Activated T-cell treated with anti-CD3 and anti-CD28 coated beads for 1 hour (primary cell): ENCODE measurements around the gene OR56A3.
"Not testable (repeated sequence)": the region's sequence is repeated elsewhere in the genome, so short reads cannot be mapped to it uniquely, and the experiment has no call there.

Experiments
- DNase-seq: peaks from one replicate; pipeline ENCODE4 v3.0.0-alpha.2; 2020; ENCODE audit warnings: low read depth

Gene OR56A3, protein sequence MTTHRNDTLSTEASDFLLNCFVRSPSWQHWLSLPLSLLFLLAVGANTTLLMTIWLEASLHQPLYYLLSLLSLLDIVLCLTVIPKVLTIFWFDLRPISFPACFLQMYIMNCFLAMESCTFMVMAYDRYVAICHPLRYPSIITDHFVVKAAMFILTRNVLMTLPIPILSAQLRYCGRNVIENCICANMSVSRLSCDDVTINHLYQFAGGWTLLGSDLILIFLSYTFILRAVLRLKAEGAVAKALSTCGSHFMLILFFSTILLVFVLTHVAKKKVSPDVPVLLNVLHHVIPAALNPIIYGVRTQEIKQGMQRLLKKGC

DNA sequence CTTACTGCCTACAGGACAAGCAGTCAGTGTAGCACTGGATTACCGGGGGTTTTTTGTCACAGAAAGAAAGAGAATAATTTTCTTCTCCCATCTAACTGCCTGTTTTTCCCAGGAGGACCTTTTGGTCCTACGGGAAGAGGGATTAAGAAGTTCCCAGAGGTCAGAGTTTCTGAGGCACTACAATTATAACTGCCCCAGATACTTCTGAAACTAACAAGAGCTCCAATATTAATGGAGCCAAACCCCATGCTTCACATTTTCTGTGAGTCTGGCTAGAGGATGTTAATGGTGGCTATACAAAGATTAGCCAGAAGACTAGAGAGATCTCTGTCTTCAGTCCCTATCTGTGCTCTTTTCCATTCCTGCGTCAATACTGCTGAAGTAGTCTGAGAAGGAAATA lies at the start of gene OR56A3:
Gene OR56A3 (plus strand): TSS at position 301 of the 400 bp plus-strand sequence. CDS start 5,096 bp downstream, outside the sequence.
- DNase-seq: no peak

DNA sequence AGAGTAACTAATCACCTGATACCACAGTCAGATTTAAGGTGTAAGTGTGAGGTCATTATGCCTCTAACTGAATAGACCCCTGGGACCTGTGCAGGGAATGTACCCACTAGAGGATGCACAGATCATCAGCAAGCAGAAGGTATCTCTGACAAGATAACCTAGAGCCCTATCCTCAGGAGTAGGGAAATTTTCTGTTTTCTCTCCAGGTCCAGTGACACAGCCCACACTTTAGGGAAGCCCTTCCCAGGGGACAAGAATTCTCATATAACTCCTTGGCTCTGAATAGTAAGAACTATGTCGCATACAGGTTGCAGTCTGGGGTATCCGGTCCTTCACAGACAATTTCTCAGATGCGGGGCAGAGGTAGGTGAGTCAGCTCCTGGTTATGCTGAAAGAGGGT lies 49.1 kb upstream of the OR56A3 start, which contains the start of gene OR52E5:
Gene OR52E5 (plus strand): TSS at position 301 of the 400 bp plus-strand sequence. CDS start 7,569 bp downstream, outside the sequence.
- DNase-seq: no peak

DNA sequence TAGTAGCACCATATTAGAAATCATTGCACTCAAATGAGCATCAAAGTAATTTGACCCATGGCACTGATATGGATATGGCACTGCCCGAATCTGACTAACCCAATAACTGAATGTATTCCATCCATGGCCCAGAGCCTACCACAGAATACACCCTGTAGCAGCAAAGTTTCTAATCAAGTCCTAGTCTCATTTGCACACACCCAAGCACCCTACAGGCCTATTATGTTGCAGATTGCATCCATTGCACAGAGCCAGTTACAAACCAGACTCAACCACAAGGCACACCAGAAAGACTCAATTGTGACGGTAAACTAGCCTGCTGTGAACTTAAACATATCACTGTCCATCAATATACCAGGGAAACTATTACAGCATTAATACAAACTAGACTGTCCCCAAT lies 42.5 kb upstream of the OR56A3 start:
- no peak for DNase-seq

DNA sequence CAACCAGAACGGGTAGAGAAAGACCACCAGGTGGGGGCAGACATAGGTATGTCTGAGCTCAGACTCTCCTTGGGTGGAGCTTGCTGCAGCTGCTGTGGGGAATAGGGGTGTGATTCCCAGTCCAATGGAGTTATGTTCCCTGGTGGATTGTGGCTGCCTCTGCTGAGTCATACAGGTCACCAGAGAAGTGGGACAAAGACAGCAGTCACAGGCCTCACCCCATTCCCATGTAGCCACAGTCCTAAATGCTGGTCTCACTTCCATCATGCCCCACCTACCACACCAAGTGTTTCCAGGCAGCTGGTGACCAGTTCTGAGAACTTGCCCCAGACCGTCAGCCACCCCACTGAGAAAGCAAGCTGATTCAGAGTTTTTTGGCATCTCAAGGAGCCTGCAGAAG lies 31.5 kb upstream of the OR56A3 start:
- DNase-seq: no peak

DNA sequence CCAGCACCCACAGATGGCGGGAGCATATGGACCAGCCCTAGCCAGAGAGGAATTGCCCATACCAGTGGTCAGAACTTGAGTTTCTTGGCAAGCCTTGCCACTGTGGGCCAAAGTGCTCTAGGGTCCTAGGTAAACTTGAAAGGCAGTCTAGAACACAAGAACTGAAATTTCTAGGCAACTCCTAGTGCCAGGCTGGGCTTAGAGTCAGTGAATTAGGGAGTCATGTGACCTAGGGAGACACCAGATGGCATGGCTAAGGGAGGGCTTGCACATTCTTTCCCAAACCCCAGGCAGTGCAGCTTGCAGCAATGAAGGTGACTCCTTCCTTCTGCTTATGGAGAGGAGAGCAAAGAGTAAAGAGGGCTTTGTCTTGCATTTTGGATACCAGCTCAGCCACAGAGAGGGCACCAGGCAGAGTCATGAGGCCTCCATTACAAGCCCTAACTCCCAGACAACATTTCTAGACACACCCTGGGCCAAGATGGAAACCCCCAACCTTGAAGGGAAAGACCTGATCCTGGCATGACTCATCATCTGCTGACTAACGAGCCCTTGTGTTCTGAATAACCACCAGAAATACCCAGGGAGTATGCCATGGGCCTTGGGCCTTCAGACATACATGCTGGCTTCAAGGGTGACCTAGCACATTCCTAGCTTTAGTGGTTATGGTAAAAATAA lies 19.2 kb upstream of the OR56A3 start:
- DNase-seq: no peak

DNA sequence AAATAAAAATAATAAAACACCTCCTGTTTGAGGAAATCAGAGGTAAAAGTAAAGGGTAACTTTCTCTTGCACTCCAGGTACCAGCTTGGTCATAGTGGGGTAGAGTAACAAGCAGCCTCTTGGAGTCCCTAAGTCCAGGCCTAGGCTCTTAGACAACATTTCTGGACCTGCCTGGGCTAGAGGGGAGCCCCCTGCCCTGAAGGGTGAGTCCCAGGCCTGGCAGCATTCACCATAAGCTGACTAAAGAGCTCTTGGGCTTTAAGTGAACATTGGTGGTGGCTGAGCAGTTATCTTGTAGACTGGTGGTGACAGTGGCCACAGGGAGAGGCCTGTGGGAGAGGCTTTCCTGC lies 18.6 kb upstream of the OR56A3 start:
- DNase-seq: no peak

DNA sequence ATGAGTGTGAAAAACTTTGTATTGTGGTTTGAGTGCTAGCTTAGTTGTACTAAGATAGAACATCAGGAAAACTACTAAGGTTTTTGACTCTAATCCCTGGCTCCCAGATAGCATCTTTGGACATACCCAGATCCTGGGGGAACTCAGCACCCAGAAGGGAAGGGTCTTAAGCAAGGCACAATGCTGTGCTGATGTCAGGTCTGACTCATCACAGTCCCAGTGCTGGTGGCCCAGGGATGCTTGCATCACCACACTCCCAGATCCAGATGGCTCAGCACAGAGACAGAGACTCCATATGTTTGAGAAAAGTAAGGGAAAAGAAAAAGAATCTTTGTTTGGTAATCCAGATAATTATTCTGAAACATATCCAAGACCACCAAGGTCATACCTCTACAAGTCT lies 18.3 kb upstream of the OR56A3 start:
- DNase-seq: no peak

DNA sequence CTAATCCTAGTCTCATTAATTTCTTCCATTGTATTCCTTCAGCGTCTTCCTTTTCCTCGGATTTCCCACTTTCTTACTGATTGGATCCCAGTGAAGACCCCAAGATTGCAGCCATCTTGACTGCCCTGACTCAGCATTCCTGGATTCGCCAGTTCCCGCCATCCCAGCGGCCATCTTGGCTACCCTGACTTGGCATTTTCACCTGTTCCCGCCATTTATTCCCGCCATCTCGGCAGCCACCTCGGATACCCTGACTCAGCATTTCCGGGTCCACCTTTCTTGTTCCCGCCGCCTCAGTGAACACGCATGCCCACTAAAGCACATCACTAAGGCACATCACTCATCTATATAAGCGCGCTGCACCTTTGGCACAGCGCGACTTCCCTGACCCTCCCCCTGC lies 13.8 kb upstream of the OR56A3 start:
- DNase-seq: no peak

DNA sequence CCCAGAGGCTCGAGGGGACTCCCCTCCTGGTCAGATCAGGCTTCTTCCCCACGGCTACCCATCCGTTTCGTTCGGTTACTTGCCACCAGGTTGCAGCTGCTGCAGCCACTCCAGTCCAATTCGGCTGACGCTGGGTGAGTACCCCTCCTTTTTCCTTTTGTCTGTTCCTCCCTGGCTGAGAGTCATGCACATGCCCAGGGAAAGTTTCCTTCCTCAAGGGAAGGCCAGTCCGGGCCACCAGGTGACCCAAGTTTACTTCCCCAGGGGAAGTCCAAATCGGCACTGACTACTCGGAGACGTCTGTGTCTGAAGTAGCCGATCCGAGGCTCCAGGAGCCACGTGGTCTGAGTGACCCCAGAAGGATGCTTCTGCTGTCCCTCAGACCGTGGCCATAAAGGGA lies 13.2 kb upstream of the OR56A3 start:
- DNase-seq: no peak

DNA sequence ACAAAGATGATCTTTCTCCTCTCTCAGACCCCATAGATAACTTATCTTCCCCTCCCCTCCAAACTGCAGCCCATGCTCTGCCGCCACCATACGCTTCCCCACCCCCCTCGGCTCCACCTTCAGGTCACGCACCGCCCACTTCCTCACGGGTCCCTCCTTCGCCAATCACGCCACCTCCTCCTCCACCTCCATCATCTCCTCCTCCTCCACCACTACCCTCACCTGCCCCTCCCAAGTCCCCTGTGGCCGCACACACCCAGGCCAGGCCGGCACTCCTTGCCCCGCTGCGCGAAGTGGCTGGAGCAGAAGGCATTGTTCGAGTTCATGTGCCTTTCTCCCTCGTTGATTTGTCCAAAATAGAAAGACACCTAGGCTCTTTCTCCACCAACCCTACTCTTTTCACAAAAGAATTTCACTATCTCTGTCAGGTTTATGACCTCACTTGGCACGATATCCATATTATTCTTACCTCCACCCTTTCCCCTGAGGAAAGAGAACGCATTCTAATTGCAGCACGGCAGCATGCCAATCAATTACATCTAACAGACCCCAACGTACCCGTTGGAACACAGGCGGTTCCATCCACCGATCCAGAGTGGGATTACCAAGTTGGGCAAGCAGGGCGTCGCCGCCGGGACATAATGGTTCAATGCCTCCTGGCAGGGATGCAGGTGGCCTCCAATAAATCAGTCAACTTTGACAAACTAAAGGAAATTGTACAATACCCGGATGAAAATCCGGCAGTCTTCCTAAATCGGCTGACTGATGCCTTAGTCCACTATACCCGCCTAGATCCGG lies 12.3 kb upstream of the OR56A3 start:
- no peak for DNase-seq

DNA sequence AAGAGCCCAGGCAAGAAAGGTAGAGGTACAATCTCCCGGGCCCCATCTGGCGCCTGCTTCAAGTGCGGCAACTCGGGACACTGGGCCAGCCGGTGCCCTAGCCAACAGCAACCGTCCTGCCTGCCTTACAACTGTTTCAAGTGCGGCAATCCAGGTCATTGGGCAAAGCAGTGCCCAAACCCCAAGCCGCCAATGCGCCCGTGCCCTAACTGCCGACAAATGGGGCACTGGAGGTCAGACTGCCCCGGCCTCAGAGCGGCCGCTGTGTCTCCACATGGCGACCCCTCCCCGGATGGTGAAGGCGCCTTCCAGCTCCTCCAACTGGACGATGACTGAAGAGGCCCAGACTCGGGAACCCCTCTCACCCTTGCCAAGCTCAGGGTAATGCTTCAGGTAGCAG lies 11.4 kb upstream of the OR56A3 start:
- DNase-seq: no peak

DNA sequence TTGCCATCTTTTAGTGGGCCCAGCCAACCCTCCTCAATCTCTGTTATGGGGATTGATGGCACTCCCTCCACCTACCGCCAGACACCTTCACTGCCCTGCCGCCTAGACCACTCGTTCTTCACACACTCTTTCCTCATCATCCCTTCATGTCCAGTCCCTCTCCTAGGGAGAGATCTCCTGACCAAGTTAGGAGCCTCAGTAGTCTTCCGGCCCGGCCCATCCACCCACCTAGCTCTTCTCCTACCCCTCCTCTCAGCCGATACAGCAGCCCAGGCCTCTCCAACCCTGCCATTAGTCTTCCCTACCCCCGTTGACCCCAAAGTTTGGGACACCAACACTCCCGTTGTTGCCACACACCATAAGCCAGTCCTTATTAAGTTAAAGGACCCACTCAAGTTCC lies 11.0 kb upstream of the OR56A3 start:
- DNase-seq: no peak

DNA sequence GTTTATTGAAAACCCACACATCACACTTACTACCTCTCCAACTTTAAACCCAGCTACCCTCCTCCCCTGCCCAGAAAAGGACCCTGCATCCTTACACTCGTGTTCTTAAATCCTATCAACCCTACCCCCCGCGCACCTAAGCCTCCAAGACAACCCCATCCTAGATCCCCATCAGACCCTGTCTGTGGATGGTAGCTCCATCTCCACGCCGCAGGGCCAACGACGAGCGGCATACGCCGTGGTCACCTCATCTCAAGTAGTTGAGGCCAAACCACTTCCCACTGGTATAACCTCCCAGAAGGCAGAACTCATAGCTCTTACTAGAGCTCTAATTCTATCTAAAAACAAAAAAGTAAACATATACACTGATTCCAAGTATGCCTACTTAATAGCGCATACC lies 9.4 kb upstream of the OR56A3 start:
- no peak for DNase-seq

DNA sequence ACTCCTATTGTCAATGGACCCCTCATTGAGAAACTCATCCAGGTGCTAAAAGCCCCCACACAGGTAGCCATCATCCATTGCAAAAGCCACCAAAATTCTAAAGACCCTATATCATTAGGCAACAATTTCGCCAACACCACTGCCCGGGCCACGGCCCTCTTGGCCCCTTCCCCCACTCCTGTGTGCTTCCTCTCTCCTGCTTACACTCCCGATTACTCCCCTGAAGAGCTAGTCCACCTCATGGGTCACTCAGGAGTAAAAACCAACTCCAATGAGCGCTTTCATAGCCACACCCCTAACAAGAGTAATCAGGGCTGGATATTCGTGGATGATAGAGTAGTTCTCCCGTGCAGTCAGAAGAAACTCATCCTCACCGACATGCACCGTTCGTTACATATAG lies 8.9 kb upstream of the OR56A3 start:
- DNase-seq: no peak

DNA sequence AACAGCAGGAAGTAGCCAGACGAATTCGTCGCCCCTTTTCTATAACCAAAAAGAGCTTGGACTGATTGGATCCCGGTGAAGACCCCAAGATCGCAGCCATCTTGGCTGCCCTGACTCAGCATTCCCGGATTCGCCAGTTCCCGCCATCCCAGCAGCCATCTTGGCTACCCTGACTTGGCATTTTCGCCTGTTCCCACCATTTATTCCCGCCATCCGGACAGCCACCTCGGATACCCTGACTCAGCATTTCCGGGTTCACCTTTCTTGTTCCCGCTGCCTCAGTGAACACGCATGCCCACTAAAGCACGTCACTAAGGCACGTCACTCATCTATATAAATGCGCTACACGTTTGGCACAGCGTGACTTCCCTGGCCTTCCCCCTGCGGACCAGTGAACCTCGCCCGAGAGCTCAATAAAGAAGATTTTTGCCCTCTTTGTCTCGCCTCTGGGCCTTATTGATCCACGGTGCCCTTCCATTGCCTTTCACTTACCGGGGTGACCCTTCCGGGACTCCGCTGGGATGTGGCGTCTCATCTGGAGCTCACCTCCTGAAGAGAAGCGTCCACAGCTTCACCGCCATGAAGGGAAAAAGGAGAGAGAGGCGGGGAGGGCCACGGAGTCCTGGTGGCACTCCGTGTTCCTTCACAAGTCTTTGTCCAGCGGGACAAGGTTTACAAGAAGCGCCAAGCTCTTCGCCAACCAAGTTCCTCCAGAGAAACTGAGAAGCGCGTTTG lies 4.0 kb upstream of the OR56A3 start:
- DNase-seq: no peak

DNA sequence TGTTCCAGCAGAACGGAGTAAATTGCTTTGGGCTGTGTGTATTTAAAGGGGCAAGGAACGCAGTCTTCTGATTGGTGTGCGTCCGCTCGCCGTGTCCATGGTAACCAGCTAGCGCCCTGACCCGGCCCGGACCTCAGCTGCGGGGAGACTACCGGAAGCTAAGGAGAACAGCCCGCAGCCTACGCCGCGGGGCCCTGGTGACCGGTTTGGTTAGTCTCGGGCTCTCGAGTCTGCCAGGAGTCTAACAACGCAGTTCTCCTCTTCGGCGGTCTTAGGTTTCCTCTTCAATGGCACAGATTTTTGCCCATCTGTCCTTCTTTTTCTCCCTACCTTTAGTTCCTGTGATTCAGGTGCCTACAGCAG lies 3.5 kb upstream of the OR56A3 start:
- no peak for DNase-seq

DNA sequence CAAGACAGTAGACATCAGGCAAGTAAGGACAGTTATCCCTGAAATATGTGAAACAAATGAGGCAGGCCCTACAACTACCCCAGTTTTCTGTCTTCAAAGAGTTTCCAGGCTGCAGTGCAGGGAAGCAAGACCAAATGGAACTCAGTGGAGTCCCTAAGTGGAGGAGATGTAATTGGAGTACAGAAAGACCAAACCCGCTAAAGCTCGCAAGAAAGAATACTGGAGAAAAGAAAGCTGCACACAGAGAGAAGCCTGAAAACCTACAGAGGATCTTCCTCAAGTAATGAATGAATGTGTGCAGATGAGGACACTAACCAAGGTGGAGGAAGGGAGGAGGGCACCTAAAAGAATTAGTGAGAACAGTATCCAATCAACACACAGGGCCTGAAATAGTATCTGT lies 1.3 kb upstream of the OR56A3 start:
- no peak for DNase-seq

DNA sequence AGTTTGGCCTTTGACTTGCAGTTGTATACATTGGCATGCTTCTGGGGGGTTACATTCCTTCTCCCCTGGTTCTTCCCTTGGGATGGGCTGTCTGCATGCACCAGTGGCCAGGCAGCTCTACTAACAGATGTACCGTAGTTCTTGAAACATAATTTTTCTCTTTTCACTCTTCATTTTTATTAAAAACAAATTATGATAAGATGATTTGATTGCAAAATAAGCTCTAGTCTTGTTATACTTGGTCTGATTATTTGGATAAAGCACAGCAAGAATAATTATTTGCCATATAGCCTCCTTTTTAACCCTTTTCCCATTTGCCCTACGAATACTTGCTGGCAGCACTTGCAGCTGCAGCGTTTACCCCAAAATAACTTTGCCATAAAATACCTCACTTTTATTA lies 13.5 kb downstream of the OR56A3 start:
- no peak for DNase-seq

DNA sequence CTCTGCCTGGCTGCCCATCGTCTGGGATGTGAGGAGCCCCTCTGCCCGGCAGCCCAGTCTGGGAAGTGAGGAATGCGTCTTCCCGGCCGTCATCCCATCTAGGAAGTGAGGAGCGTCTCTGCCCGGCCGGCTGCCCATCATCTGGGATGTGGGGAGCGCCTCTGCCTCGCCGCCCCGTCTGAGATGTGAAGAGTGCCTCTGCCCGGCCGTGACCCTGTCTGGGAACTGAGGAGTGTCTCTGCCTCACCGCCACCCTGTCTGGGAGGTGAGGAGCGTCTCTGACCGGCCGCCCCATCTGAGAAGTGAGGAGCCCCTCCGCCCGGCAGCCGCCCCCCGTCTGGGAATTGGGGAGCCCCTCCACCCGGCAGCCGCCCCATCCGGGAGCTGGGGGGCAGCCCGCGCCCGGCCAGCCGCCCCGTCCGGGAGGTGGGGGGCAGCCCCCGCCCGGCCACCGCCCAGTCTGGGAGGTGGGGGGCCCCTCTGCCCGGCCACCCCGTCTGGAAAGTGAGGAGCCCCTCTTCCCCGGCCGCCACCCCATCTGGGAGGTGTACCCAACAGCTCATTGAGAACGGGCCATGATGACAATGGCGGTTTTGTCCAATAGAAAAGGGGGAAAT lies 18.8 kb downstream of the OR56A3 start:
- not testable (repeated sequence) for DNase-seq

DNA sequence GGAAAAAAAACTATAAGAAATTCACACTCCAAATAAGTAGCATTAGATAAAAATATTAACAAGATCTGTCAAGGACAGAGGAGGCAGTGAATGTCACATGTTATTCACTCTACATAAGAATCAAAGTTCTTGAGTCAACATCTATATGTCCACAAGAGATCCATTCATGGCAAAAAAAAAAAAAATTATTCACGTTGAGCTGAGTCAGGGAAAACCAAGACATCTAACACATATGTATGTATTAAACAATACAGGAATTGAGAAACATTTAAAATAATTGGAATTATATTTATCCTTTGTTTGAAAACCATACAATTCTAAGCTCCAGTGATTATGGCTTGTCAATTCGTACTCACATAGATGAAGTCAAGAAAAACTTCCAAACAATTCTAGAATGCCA lies 24.9 kb downstream of the OR56A3 start:
- no peak for DNase-seq

DNA sequence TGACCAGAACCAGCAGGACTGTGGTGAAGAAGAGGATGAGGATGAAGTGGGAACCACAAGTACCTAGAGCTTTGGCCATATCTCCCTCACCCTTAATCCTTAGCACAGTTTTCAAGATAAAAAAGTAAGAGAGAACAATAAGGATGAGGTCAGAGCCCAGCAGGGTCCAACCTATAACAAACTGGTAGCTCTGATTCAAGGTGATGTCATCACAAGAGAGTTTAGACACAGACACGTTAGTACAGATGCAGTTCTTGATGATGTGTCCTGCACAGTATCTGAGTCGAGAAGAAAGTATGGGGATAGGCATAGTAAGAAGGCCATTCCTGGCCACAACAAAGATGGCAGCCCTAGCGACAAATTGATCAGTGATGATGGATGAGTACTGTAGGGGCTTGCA lies 25.7 kb downstream of the OR56A3 start:
- no peak for DNase-seq

DNA sequence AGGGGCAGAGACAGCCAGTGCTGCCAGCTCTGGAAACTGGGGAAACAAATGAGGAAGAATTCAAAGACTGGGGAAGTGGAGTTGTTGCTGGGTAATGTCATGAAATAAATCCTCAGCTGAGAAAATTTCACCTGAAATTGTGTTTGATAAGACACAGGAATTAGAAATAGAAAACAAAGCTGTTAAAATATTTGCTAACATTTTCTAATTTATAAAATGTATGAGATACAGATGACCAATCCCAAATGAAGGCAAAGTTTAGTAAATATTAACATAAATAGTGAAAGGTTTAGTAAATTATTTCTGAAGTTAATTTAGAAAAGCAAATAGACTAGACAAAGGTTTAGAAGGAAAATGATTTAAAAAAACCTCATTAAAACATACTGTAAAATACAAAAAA lies 26.3 kb downstream of the OR56A3 start, which contains the start of gene OR56A5:
Gene OR56A5 (minus strand): TSS at position 101 of the 400 bp plus-strand sequence. CDS start 0 bp downstream, at position 101.
- no peak for DNase-seq
